Muscle of leg (tissue), 16 donors: ENCODE results near the gene OR13C8. TPM values are rescaled to one million over a fixed set of nuclear protein-coding genes. Genes with fewer than 3 reads are reported as not detected.
"Not testable (repeated sequence)": the region's sequence is repeated elsewhere in the genome, so short reads cannot be mapped to it uniquely, and the experiment has no call there.

Source experiments
- DNase-seq: peaks from one replicate; pipeline ENCODE4 v3.0.0; 2013
- H3K27ac ChIP-seq: one replicate; pipeline ENCODE4 v1.5.1; 2013; ENCODE audit warnings: mild to moderate bottlenecking, low read length, control low read depth
- H3K27me3 ChIP-seq: one replicate; pipeline ENCODE4 v1.6.1; 2013; ENCODE audit warnings: low read length; ENCODE audit not compliant: control insufficient read depth, insufficient read depth
- H3K36me3 ChIP-seq: one replicate; pipeline ENCODE4 v1.6.1; 2013; ENCODE audit warnings: low read length; ENCODE audit not compliant: control insufficient read depth, insufficient read depth
- H3K4me1 ChIP-seq: one replicate; pipeline ENCODE4 v1.6.1; 2013; ENCODE audit warnings: low read length; ENCODE audit not compliant: control insufficient read depth, insufficient read depth
- H3K4me3 ChIP-seq: one replicate; pipeline ENCODE4 v1.5.1; 2013; ENCODE audit warnings: low read length, control low read depth
- H3K9me3 ChIP-seq: replicated peaks from 2 replicates; pipeline ENCODE4 v1.6.1; 2013; ENCODE audit warnings: low read depth, low read length; ENCODE audit not compliant: control insufficient read depth
- WGBS: methylation state at CpG from one replicate; pipeline ENCODE4 v1.1.5; 2013; ENCODE audit warnings: missing lambda C conversion rate; ENCODE audit not compliant: insufficient coverage; 5-methylcytosine and 5-hydroxymethylcytosine counted together
- long read RNA-seq, 11 donors: transcript quantifications; one replicate each; lab custom pipeline, GENCODE V29; 2026
- polyA plus RNA-seq, 8 donors: library from polyadenylated mRNA; unstranded; fragments of 120-200 nt; gene quantifications; one replicate each; pipeline versions ENCODE4 v1.2.1 to v1.2.3, GENCODE V29; 2013; ENCODE audit warnings: inconsistent platforms in 1 of 8, low replicate concordance in 1 of 8; ENCODE audit not compliant: insufficient read length in 8 of 8, insufficient read depth in 1 of 8
- total RNA-seq: library from RNA; stranded (reverse); fragments of 120-200 nt; gene quantifications from one replicate; pipeline ENCODE4 v1.2.4, GENCODE V29; 2013

Gene OR13C8, protein sequence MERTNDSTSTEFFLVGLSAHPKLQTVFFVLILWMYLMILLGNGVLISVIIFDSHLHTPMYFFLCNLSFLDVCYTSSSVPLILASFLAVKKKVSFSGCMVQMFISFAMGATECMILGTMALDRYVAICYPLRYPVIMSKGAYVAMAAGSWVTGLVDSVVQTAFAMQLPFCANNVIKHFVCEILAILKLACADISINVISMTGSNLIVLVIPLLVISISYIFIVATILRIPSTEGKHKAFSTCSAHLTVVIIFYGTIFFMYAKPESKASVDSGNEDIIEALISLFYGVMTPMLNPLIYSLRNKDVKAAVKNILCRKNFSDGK
- not detected for total RNA-seq
- polyA plus RNA-seq, result not detected
- long read RNA-seq, donor 1, result 0 reads
- long read RNA-seq, donor 2, result 0 reads
- long read RNA-seq, donor 3, result 0 reads
- long read RNA-seq, donor 4, result 0 reads
- long read RNA-seq, donor 5, result 0 reads
- long read RNA-seq, donor 6, result 0 reads
- long read RNA-seq, donor 7, result 0 reads
- long read RNA-seq, donor 8, result 0 reads
- long read RNA-seq, donor 9, result 0 reads
- long read RNA-seq, donor 10, result 0 reads
- long read RNA-seq, donor 11, result 0 reads

DNA sequence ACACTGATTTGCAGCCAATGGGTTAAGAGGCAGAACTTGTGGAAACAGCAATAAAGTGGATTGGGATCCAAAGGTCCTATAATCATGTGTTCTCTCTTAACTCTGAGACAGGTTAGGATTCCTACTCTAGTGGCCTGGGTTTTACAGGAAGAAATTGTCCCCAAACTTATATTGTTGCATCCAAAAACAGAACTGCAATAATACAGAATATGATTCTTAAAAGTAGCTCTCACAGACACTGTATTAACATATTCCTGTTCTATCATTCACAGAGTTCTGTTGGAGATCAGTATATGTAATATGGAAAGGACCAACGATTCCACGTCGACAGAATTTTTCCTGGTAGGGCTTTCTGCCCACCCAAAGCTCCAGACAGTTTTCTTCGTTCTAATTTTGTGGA, at the start of gene OR13C8:
Gene OR13C8 (plus strand): TSS at position 301 of the 400 bp plus-strand sequence. CDS start 0 bp downstream, at position 301.
- no peak for DNase-seq
- H3K27me3 ChIP-seq, result no peaks in the 10 kb centered on the region
- H3K4me1 ChIP-seq, result no peaks in the 10 kb centered on the region
- WGBS, result 78% methylated on average over 4 of the region's 4 CpGs
- H3K9me3 ChIP-seq, result no peaks in the 10 kb centered on the region
- no peaks in the 10 kb centered on the region for H3K36me3 ChIP-seq
- H3K4me3 ChIP-seq, result no peak within 1 kb of the TSS
- H3K27ac ChIP-seq, result no peak within 1 kb of the TSS

GRCh38 chr9:104520241-104520640, 48.7 kb upstream of the OR13C8 start:
- 90% methylated on average over 8 of the region's 10 CpGs for WGBS
- H3K36me3 ChIP-seq, H3K4me3 ChIP-seq, H3K27me3 ChIP-seq, DNase-seq, H3K9me3 ChIP-seq, H3K27ac ChIP-seq, H3K4me1 ChIP-seq: not testable (repeated sequence)

DNA sequence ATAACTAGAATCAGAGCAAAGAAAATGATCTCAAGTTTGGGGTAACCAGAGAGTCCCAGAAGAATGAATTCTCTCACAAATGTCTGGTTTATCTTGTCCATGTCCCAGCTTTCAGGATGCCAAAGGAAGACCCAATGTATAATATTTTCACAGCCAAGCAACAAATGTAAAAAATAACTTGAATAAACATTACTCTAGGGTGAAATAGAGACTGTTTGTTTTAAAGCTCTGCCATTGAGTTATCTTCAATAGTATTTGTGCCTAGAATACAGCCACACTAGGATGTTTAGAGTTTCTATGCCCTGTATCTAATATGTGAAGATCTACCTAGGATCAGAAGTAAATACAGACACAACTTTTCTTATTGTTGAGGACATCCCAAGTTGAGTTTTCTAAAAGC, 41.9 kb upstream of the OR13C8 start, which contains the start of gene OR13C4:
Gene OR13C4 (minus strand): TSS at position 101 of the 400 bp plus-strand sequence. CDS start 0 bp downstream, at position 101.
- DNase-seq, result no peak
- H3K4me3 ChIP-seq, result no peak within 1 kb of the TSS
- H3K27me3 ChIP-seq, result no peaks in the 10 kb centered on the region
- no peaks in the 10 kb centered on the region for H3K36me3 ChIP-seq
- H3K27ac ChIP-seq, result no peak within 1 kb of the TSS
- no peaks in the 10 kb centered on the region for H3K4me1 ChIP-seq
- H3K9me3 ChIP-seq, result peaks cover 2% of the 10 kb centered on the region

- Histone ChIP-seq H3K36me3 (no peaks in the 10 kb centered on the region), H3K27ac (no peak within 1 kb of the TSS), H3K9me3 (no peaks in the 10 kb centered on the region), H3K27me3 (no peaks in the 10 kb centered on the region), H3K4me1 (no peaks in the 10 kb centered on the region), H3K4me3 (no peak within 1 kb of the TSS)
- DNase-seq, result no peak
- WGBS, result 100% methylated on average over 2 of the region's 5 CpGs
Measured at GRCh38 chr9:104536756-104537155, 32.2 kb upstream of the OR13C8 start, which contains the start of gene OR13C3. Gene OR13C3 (minus strand): TSS chr9:104536856. CDS start chr9:104536723, 133 bp downstream.

DNA sequence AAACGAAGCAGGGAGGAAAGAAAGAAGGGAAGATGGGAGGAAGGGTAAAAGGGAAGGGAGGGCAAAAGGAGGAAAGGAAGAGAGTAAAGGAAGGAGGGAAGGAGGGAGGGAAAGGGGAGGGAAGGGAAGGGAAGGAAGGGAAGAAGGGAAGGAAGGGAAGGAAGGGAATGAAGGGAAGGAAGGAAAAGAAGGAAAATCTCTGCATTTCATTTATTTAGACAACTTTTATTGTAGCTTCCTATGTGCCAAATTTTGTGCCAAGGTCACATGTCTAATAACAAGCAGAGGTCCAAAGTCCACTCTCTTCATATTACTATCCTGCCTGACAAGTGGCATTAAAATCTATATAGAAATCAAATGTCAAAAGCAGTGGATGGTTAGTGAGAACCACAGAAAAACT, 29.7 kb upstream of the OR13C8 start:
- no peak overlapping the region for H3K27ac ChIP-seq
- no peaks in the 10 kb centered on the region for H3K4me1 ChIP-seq
- no peaks in the 10 kb centered on the region for H3K36me3 ChIP-seq
- H3K27me3 ChIP-seq, result no peaks in the 10 kb centered on the region
- no peaks in the 10 kb centered on the region for H3K9me3 ChIP-seq
- WGBS, result 36% methylated on average over 1 of the region's 1 CpG
- DNase-seq, result no peak
- no peak overlapping the region for H3K4me3 ChIP-seq

DNA sequence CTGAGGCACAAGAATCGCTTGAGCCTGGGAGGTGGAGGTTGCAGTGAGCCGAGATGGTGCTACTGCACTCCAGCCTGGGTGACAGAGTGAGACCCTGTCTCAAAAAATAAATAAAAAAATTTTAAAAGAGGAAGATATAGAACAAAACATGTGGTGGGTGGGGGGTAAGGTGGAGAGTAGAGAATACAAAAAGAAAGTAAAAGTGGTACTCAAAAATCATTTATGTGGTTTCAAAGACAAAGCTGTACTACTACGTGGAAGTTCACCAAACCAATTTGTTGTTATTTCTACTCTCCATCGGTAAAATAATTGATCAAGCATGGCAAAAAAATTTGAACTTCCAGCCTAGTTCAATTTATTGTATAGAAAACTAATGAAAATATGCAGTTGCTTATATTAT, 24.3 kb upstream of the OR13C8 start:
- no CpG with 5 or more reads among the region's 4 CpGs for WGBS
- Histone ChIP-seq H3K27me3 (no peaks in the 10 kb centered on the region), H3K4me1 (no peaks in the 10 kb centered on the region), H3K4me3 (no peak overlapping the region), H3K27ac (no peak overlapping the region), H3K9me3 (no peaks in the 10 kb centered on the region), H3K36me3 (no peaks in the 10 kb centered on the region)
- no peak for DNase-seq

GRCh38 chr9:104553261-104553660, 15.7 kb upstream of the OR13C8 start:
- Histone ChIP-seq H3K9me3 (peaks cover 5% of the 10 kb centered on the region), H3K4me3 (no peak overlapping the region), H3K36me3 (no peaks in the 10 kb centered on the region), H3K4me1 (no peaks in the 10 kb centered on the region), H3K27me3 (no peaks in the 10 kb centered on the region), H3K27ac (no peak overlapping the region)
- DNase-seq, result no peak
- no CpG with 5 or more reads among the region's 1 CpG for WGBS

- Histone ChIP-seq H3K27ac (no peak overlapping the region), H3K4me1 (no peaks in the 10 kb centered on the region), H3K36me3 (no peaks in the 10 kb centered on the region), H3K9me3 (peaks cover 5% of the 10 kb centered on the region), H3K27me3 (no peaks in the 10 kb centered on the region), H3K4me3 (no peak overlapping the region)
- DNase-seq, result no peak
- no CpG with 5 or more reads among the region's 1 CpG for WGBS
Measured at GRCh38 chr9:104555521-104555920, 13.4 kb upstream of the OR13C8 start.

DNA sequence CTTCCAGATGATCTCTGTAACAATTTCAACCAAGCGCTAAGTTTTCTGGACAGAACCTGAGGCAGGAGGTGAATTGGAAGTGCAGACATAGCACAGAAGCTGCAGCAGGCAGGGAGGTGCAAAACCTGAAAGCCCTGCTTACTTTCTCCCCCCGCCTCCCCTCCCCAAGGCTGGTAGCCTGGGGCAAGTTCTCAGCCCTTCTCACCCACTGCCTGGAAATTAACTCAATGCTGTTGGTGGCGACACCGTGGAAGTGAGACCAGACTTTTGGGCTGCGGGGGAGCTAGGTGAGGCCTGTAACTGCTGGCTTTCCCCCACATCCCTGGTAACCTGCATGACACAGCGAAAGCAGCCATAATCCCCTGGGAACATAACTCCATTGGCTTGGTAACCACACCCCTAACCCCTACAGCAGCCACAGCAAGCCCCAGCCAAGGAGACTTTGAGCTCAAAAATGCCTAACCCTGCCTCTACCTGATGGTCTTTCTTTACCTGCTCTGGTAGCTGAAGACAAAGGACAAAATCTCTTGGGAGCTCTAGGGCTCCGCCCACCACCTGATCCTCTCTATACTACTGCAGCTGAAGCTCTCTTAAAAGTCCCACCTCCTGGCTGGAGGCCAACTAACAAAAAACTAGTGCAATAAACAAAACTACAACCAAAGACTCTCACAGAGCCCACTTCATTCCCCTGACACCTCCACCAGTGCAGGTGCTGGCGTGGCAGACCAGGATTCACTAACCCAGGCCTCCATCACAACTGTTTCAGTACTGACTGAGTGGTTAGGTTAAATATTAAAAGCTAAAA, 11.9 kb upstream of the OR13C8 start:
- H3K4me3 ChIP-seq, result no peak overlapping the region
- H3K36me3 ChIP-seq, result no peaks in the 10 kb centered on the region
- no peak for DNase-seq
- no peaks in the 10 kb centered on the region for H3K27me3 ChIP-seq
- H3K27ac ChIP-seq, result no peak overlapping the region
- H3K9me3 ChIP-seq, result peaks cover 5% of the 10 kb centered on the region
- no peaks in the 10 kb centered on the region for H3K4me1 ChIP-seq
- WGBS, result 76% methylated on average over 4 of the region's 8 CpGs

DNA sequence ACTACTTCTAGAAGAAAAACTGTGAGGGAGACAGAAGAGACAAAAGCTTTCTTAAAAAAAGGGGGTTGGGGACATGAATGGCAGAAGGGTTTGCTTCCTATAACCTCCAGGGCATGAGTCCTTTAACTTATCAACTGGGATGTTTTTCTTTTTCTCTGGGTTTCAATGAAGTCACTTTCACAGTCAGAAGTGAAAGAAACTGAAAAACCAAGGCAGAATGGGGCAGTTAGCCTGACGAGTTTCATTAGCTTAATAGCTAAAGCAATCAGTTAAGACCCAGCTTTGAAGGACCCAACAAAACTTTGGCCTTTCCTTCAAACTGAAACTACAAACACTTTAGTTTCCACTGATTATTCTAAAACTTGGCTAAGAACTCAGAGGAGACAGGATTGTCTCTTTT, 4.6 kb upstream of the OR13C8 start:
- Histone ChIP-seq H3K9me3 (no peaks in the 10 kb centered on the region), H3K27me3 (no peaks in the 10 kb centered on the region), H3K4me3 (no peak overlapping the region), H3K4me1 (no peaks in the 10 kb centered on the region), H3K27ac (no peak overlapping the region), H3K36me3 (no peaks in the 10 kb centered on the region)
- no CpG with 5 or more reads among the region's 1 CpG for WGBS
- DNase-seq, result no peak
